HepG2 (cell line): ENCODE results near the gene UBXN1. TPM values are rescaled to one million over a fixed set of nuclear protein-coding genes. Genes with fewer than 3 reads are reported as not detected.

ENCODE experiments used
- ATAD3A ChIP-seq: sonication (generic); formaldehyde crosslinking; IDR thresholded peaks from 2 replicates; pipeline ENCODE4 v1.4.0; 2020; ENCODE audit warnings: missing genetic modification reagents
- ATF6 ChIP-seq: sonication (generic); formaldehyde crosslinking; conservative IDR thresholded peaks from 2 replicates; pipeline ENCODE4 v1.4.0; 2020; ENCODE audit warnings: missing genetic modification reagents
- BRD4 ChIP-seq: sonication (generic); formaldehyde crosslinking; IDR thresholded peaks from 2 replicates; pipeline ENCODE4 v1.4.0; 2020; ENCODE audit warnings: missing genetic modification reagents
- CBX5 ChIP-seq: sonication (generic); formaldehyde crosslinking; IDR thresholded peaks from 2 replicates; pipeline ENCODE4 v1.4.0; 2020; ENCODE audit warnings: missing genetic modification reagents, borderline replicate concordance
- CHD4 ChIP-seq: fragments of 200-600 bp; sonication (generic); IDR thresholded peaks from 2 replicates; pipeline ENCODE4 v1.7.0; 2017; ENCODE audit warnings: mild to moderate bottlenecking, low read length, borderline replicate concordance
- FLYWCH1 ChIP-seq: sonication (generic); formaldehyde crosslinking; IDR thresholded peaks from 2 replicates; pipeline ENCODE4 v1.8.1; 2023; ENCODE audit warnings: mild to moderate bottlenecking, missing genetic modification reagents
- FOSL2 ChIP-seq: sonication (generic); formaldehyde crosslinking; IDR thresholded peaks from 2 replicates; pipeline ENCODE4 v1.4.0; 2020; ENCODE audit warnings: missing genetic modification reagents
- FOXK2 ChIP-seq: fragments of 450-650 bp; IDR thresholded peaks from 2 replicates; pipeline ENCODE4 v1.6.1; 2016
- HDAC2 ChIP-seq: sonication (generic); formaldehyde crosslinking; IDR thresholded peaks from 2 replicates; pipeline ENCODE4 v1.4.0; 2020; ENCODE audit warnings: missing genetic modification reagents
- HIVEP1 ChIP-seq: sonication (generic); formaldehyde crosslinking; IDR thresholded peaks from 2 replicates; pipeline ENCODE4 v1.4.0; 2020; ENCODE audit warnings: mild to moderate bottlenecking, missing genetic modification reagents
- HMGXB4 ChIP-seq, 2 experiments: sonication (generic) in 1 of 2; formaldehyde crosslinking in 1 of 2; IDR thresholded peaks; 2 replicates each; pipeline versions ENCODE4 v1.4.0 to v1.6.1; 2018 to 2020; ENCODE audit warnings: missing genetic modification reagents in 2 of 2, borderline replicate concordance in 1 of 2, low read depth in 1 of 2, mild to moderate bottlenecking in 1 of 2, missing biosample characterization in 1 of 2
- MYC ChIP-seq: sonication (generic); formaldehyde crosslinking; IDR thresholded peaks from 2 replicates; pipeline ENCODE4 v1.9.0; 2021; ENCODE audit warnings: missing genetic modification reagents, borderline replicate concordance
- POGZ ChIP-seq: sonication (generic); formaldehyde crosslinking; IDR thresholded peaks from 2 replicates; pipeline ENCODE4 v1.4.0; 2020; ENCODE audit warnings: mild to moderate bottlenecking, missing genetic modification reagents
- RELA ChIP-seq: sonication (generic); formaldehyde crosslinking; IDR thresholded peaks from 2 replicates; pipeline ENCODE4 v1.4.0; 2020; ENCODE audit warnings: missing genetic modification reagents
- TBX3 ChIP-seq: fragments of 450-650 bp; IDR thresholded peaks from 2 replicates; pipeline ENCODE4 v1.6.1; 2017; ENCODE audit warnings: antibody characterized with exemption, mild to moderate bottlenecking, inconsistent platforms, borderline replicate concordance
- YY1 ChIP-seq: IDR thresholded peaks from 2 replicates; pipeline ENCODE4 v1.6.1; 2011; ENCODE audit warnings: low read length, low read depth, moderate library complexity, mild to moderate bottlenecking; ENCODE audit not compliant: insufficient read depth, insufficient replicate concordance
- ZBTB7B ChIP-seq: sonication (generic); formaldehyde crosslinking; IDR thresholded peaks from 2 replicates; pipeline ENCODE4 v1.4.0; 2020; ENCODE audit warnings: missing genetic modification reagents
- ZNF337 ChIP-seq: sonication (generic); formaldehyde crosslinking; IDR thresholded peaks from 2 replicates; pipeline ENCODE4 v1.5.1; 2020; ENCODE audit warnings: missing genetic modification reagents, low read depth, mild to moderate bottlenecking, borderline replicate concordance
- ZNF550 ChIP-seq: sonication (generic); formaldehyde crosslinking; IDR thresholded peaks from 2 replicates; pipeline ENCODE4 v1.4.0; 2020; ENCODE audit warnings: mild to moderate bottlenecking, missing genetic modification reagents, borderline replicate concordance
- ZNF768 ChIP-seq: sonication (generic); formaldehyde crosslinking; IDR thresholded peaks from 2 replicates; pipeline ENCODE4 v1.4.0; 2020; ENCODE audit warnings: missing genetic modification reagents
- ZNF878 ChIP-seq: sonication (generic); formaldehyde crosslinking; IDR thresholded peaks from 2 replicates; pipeline ENCODE4 v1.8.1; 2023; ENCODE audit warnings: mild to moderate bottlenecking, missing genetic modification reagents, moderate library complexity
- ZNF883 ChIP-seq: sonication (generic); formaldehyde crosslinking; IDR thresholded peaks from 2 replicates; pipeline ENCODE4 v1.5.1; 2020; ENCODE audit warnings: mild to moderate bottlenecking, missing genetic modification reagents; ENCODE audit errors: not compliant biosample characterization
- polyA plus RNA-seq, 8 experiments: library from polyadenylated mRNA; depleted of rRNA in 3 of 8; stranded (reverse) in 7 of 8; unstranded in 1 of 8; fragments of >200 nt; fragmentation: Illumina TruSeq in 4 of 8; extraction: Trizol in 4 of 8; gene quantifications; 2 replicates each; pipeline versions ENCODE4 v1.2.1 to v1.2.3, GENCODE V29; 2011 to 2016; ENCODE audit warnings: low read depth in 4 of 8, missing spikeins in 1 of 8, mixed read lengths in 1 of 8; ENCODE audit not compliant: insufficient read depth in 1 of 8
- total RNA-seq, 5 experiments: library from RNA; depleted of rRNA; stranded (reverse); fragments of >200 nt; fragmentation: Illumina TruSeq; extraction: Trizol; gene quantifications; 2 replicates each; pipeline ENCODE4 v1.2.3, GENCODE V29; 2016; ENCODE audit warnings: low read depth in 1 of 5

UBXN1 gene
- total and polyA plus RNA-seq, 2 of the 13 experiments (the other 11 are each of a cell fraction or from before 2014, with no cell fraction given), result 47.5 to 52.4 TPM

- TF ChIP-seq TBX3 (no peak), ZNF337 (no peak; the same call in 1 of the 2 replicates), HIVEP1 (CRISPR knock-in tag) (peak; percentile 73), HMGXB4 (CRISPR knock-in tag; IDR thresholded peaks at IDR 0.05; ENCODE audit: borderline replicate concordance in 1 of 2, low read depth in 1 of 2) (peak in 1 of 2 experiments; percentile 62; a peak in 3 of 4 replicates), ZBTB7B (peak; percentile 57; the same call in 1 of the 2 replicates), POGZ (CRISPR knock-in tag) (no peak), MYC (CRISPR knock-in tag) (peak; percentile 92), ZNF768 (CRISPR knock-in tag) (peak; percentile 81), FOXK2 (no peak), HDAC2 (CRISPR knock-in tag) (peak; percentile 50; the same call in 1 of the 2 replicates), FLYWCH1 (CRISPR knock-in tag) (0 out of 2 replicates have a peak, but pooled peaks have one; percentile 50), ZNF550 (CRISPR knock-in tag) (peak; percentile 26; the same call in 1 of the 2 replicates), RELA (CRISPR knock-in tag) (peak; percentile 69; the same call in 1 of the 2 replicates), ATAD3A (CRISPR knock-in tag) (no peak), ZNF878 (no peak; the same call in 1 of the 2 replicates), ATF6 (CRISPR knock-in tag) (no peak), ZNF883 (CRISPR knock-in tag) (peak; percentile 57), BRD4 (CRISPR knock-in tag) (peak; percentile 80), CHD4 (no peak), CBX5 (peak; percentile 91; the same call in 1 of the 2 replicates), YY1 (peak; percentile 13), FOSL2 (CRISPR knock-in tag) (peak; percentile 36)
These were observed 48.4 kb upstream of the UBXN1 start, which contains the start of gene HNRNPUL2 (continued) for GRCh38 chr11:62727165-62727871.
